GM19397 (cell line): ENCODE data around the gene STK39.

Source experiments
- ATAC-seq: cut with Tn5 transposase; IDR thresholded peaks from one replicate; pipeline ENCODE4 v1.9.1; 2021; ENCODE audit warnings: mild to moderate bottlenecking, moderate library complexity; ENCODE audit not compliant: unreplicated experiment

STK39 gene

DNA sequence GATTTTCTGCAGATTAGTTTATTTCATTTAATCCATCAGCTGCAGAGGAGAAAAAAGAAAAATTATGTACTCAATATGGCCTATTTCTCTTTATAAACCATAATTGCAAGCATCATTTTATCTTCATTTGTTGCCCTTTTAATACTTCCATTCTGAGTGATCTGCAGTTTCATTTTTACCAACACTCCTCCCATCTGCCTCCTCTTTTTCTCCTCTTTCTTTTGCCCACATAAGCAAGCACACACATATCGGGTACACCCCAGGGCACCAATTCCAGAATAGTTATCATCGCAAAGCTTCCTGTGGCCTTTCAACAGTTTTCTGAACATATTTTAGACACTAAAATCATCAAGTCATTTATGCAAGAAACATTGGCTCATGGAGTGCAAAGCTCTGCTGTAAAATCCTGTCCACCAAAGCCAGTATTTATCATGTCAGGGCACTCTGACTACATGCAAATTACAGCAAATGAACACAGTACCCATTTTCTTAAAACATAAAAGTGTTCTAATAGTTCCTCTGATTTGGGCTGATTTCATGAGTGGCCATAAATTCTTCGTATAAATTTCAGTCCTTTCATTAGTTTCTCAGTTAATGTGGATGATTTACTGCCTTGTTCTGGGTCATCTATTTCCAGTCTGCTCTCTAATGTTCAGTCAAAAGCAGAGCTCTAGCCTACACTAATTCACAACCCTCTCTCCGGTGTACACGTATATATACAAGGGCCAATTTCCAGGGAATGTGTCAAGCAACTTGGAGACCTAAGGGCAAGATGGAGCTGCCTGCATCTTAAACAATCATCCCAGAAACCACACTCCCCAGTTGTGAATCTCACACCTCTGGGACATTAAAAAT, 281.3 kb downstream of the STK39 start:
- no peak for ATAC-seq

- no peak for ATAC-seq
Observed at GRCh38 chr2:167964650-167965413, 282.6 kb downstream of the STK39 start.

DNA sequence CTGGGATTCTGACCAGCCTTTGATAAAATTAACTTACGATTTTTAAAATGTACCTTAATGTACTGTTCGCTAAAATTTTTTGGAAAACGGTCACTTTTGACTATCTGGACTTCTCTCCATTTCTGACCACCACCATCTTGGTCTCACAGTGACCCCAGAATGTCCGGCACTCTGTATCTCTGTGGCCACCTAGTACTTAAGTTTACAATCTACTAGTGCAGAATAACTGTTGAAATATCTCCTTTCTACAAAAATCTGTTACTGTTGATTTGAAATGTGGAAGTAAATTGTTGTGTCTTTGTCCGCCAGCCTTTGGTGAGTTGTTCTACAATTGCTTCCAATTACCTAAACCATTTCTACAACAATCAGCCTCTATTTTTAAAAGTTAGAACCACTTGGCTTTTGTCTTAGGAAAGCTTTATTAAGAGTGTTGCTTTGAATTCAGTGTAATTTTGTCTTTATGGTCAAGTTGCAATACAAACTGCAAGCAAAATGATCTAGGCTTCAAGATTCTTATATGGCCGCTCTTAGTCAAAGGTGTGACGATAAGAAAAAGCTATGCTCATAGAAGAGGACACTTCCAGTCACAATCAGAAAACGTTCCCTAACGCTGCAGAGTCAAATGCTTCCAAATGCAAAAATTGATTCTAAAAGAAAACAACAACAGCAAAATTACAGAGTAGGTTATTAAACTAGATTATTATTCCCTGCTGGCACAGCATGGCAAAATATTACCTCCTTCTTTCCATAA, 283.3 kb downstream of the STK39 start:
- ATAC-seq = no peak

DNA sequence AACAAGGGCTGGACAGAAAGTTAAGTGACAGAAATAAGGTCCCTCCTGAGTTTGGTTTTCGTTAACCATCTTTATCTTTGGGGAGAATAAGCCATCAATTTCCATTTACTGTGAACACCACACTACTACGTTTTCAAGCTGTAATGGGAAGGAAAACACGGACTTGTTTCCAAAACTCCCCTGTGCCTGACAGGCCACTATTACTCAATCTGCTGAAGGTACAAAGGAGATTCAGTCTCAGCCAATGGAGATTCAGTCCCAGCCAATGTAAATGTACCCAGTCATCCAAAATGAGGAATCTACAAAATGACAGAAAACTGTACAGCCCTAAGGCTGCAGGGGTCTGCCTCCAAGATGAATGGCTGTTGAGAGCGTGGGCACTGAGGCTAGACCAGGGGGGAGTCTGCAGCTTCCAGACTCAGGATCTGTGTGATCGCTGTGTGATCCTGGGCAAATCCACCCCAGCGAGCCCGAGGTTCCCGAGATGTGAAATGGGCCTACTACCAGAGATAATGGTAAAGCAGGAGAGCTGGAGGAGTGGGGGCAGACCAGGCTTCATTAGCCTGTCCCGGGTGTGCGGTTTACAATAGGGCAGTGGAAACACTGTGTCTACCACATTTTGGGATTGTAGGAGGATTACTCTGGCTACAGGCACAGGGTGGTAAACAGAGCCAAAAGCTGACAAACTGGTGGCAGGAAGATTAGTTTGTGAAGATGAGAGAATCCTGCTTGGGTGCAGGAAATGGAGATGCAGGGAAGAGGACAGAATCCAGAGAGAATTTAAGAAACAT, 284.8 kb downstream of the STK39 start:
- ATAC-seq = no peak

DNA sequence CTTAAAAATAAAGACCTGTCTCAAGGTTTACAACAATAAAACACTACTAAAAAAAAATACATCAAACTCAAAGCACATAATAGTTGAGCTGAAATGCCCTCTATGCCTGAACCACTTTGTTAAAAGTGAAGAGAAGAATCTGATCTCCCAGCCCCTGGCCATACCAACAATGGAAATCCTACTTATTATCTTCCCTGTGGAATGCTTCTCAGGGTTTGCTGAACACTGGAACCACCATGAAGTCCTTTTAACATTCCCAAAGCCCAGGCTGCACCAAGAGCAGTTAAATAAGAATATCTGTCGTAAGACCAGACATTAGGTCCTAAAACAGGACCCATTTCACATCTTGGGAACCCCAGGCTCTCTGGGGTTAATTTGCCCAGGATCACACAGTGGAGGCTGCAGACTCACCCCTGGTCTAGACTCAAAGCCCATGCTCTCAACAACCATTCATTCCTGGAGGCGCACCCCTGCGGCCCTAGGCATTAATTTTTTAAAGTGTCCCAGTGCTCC, 285.8 kb downstream of the STK39 start:
- no peak for ATAC-seq

GRCh38 chr2:167960089-167960747, 287.2 kb downstream of the STK39 start:
- ATAC-seq = no peak

GRCh38 chr2:167957662-167958061, 289.7 kb downstream of the STK39 start:
- no peak for ATAC-seq

GRCh38 chr2:167955264-167955906, 292.0 kb downstream of the STK39 start:
- ATAC-seq = no peak

DNA sequence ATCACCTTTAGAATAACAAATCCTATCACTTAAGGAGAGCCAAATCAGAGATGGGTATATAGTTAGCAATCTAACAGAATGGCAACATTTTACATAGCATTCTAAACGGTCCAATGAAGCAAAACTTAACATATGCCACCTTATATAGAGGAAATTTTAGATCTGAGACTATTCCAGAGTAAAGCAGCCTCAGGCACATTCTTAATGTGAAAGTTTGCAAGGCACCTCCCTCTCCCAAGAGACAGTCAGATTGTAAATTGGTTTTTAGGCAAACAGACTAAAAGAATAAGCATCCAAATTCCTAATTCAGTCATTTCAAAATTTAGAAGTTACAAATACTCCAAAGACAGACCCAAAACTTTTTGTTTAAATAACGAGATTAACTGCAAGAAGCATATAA, 292.9 kb downstream of the STK39 start:
- ATAC-seq = no peak

- ATAC-seq = no peak
Observed at GRCh38 chr2:167953776-167954175, 293.6 kb downstream of the STK39 start.

DNA sequence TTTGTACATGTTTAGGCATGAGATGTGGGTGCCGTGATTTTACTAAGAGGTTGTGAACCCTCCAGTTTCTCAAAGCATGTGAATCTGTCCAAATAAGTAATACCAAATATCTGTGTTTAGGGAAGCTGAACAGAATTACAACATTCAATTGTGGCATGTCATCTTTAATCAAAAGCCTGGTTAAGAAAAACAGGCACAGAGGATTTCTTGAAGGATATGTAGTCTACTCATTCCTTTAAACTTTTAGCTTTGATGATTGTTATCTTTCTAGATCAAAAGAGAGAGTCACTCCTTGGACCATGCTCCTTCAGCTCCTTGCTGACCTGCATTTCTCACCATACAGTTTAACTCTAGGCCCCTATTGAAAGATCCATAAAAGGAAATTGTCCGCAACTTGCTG, 296.8 kb downstream of the STK39 start:
- no peak for ATAC-seq

DNA sequence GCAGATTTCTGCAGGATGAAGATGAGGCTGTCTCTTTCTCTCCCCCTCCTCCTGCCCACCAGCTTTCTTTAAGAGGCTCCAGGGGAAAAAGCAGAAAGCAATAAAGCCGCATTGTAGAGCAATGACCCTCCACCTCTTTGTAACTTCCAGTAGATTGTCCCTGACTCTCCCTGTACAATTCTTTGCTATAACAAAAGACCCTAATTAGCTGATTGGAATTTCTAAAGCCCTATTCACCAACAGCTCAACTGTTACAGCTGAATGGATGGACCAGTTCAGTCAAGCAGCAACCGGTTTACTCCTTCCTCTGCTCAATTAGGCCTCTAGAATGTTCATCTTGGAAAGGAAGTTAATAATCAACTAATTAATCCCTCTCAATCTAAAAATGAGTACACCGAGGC, 301.0 kb downstream of the STK39 start:
- no peak for ATAC-seq

- ATAC-seq = no peak
Observed at GRCh38 chr2:167945660-167946368, 301.6 kb downstream of the STK39 start.

DNA sequence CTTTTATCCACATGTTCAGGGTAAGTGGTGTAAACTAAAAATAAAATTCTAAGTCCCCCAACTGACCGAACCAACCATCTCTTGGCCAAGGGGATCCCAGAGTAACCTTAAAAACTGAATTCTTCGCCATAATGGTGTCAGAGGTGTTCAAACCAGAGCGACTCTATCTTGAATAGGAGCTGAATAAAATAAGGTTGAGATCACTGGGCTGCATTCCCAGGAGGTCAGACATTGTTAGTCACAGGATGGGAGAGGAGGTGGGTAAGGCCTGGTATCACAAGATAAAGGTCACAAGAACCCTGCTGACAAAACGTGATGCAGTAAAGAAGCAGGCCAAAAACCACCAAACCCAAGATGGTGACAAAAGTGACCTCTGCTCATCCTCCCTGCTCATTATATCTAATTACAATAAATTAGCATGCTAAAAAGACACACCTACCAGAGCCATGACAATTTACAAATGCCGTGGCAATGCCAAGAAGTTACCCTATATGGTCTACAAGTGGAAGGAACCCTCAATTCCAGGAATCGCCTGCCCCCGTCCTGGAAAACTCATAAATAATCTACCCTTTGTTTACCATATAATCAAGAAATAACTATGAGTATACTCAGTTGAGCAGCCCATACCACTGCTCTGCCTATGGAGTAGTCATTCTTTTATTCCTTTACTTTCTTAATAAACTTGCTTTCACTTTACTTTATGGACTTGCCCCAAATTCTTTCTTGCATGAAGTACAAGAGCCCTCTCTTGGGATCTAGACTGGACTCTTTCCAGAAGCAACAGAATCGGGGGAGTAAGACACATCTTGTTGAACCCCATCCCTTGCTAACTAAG, 302.4 kb downstream of the STK39 start:
- ATAC-seq = no peak

DNA sequence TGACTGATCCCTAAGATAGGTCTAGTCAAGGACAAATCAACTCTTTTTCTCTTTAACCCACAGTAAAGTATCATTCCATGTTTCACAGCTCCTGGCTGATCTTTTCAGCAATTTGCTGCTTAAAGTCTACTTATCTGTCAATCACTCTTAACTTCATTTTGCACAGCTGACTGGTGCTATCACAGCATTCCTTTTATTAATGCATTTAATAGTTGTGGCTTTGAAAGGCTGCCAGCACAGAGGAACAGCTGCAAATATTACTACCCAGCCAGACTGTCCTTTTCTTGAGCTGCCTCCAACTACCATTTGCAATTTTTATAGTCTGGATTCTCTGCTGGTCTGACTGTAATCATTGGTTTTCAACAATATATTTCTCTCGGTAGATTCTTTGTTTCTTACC, 303.5 kb downstream of the STK39 start:
- ATAC-seq = no peak

DNA sequence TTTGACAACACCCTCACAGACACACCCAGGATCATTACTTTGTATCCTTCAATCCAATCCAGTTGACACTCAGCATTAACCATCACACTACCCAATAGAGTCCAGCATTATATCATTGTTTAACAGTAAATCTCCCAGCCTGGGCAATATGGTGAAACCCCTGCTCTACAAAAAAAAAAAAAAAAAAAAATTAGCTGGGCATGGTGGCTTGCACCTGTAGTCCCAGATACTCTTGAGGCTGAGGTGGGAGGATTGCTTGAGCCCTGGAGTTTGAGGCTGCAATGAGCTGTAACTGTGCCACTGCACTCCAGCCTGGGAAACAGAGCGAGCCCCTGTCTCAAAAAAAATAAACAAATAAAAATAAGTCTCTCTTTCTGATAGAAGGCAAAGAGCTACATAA, 304.0 kb downstream of the STK39 start:
- ATAC-seq = no peak

- no peak for ATAC-seq
Observed at GRCh38 chr2:167942366-167943081, 304.9 kb downstream of the STK39 start.
